ENCODE data around the gene LRRC75B. TPM values are rescaled to one million over a fixed set of nuclear protein-coding genes. Genes with fewer than 3 reads are reported as not detected.

The LRRC75B gene
- total RNA-seq, 2 experiments from 2014 or later = 0.64 to 1.0 TPM

Other genes with a start within 250 kb of the LRRC75B start
- 10 to 100 TPM; 25.3 to 29.0 TPM for gene ADORA2A, start 165.5 kb downstream of the LRRC75B start, total RNA-seq
- under 1 TPM; 0.40 to 0.67 TPM for gene UPB1, start 97.7 kb downstream of the LRRC75B start, total RNA-seq
- gene GUCD1, start 37.9 kb downstream of the LRRC75B start, total RNA-seq = 100 to 1,000 TPM; 123 to 137 TPM
- gene SNRPD3, start 37.1 kb downstream of the LRRC75B start, total RNA-seq = 100 to 1,000 TPM; 120 to 139 TPM
- gene GGT1, start 10.1 kb upstream of the LRRC75B start, total RNA-seq = 10 to 100 TPM; 44.6 to 48.1 TPM
- not detected for gene PIWIL3, start 181.6 kb upstream of the LRRC75B start, total RNA-seq
- under 1 TPM; 0.12 to 0.15 TPM for gene SGSM1, start 213.1 kb upstream of the LRRC75B start, total RNA-seq

Data from activated CD4-positive, alpha-beta T cell treated with anti-CD3 and anti-CD28 coated beads, Interleukin-2, amount 10 ng/mL, durations not matched to agents 7 days and 5 days (primary cell).